GM18505 (cell line): ENCODE data around the gene CXCL1.
"Not testable (repeated sequence)": the region's sequence is repeated elsewhere in the genome, so short reads cannot be mapped to it uniquely, and the experiment has no call there.

Experiments
- ATAC-seq: cut with Tn5 transposase; IDR thresholded peaks from one replicate; pipeline ENCODE4 v1.9.1; 2021; ENCODE audit not compliant: unreplicated experiment
- POLR2A ChIP-seq: IDR thresholded peaks from 4 replicates; pipeline ENCODE4 v1.6.1; 2011; ENCODE audit warnings: borderline replicate concordance; ENCODE audit not compliant: insufficient read depth, insufficient read length; ENCODE audit errors: extremely low read depth

Gene CXCL1

GRCh38 chr4:73872316-73873108, 3.3 kb downstream of the CXCL1 start:
- no peak for TF ChIP-seq POLR2A
- ATAC-seq, result no peak

GRCh38 chr4:73874386-73874785, 5.2 kb downstream of the CXCL1 start:
- no peak for ATAC-seq
- no peak for TF ChIP-seq POLR2A

GRCh38 chr4:73875401-73875800, 6.2 kb downstream of the CXCL1 start:
- no peak for ATAC-seq
- no peak for TF ChIP-seq POLR2A

GRCh38 chr4:73883306-73883705, 14.1 kb downstream of the CXCL1 start:
- no peak for ATAC-seq
- no peak for TF ChIP-seq POLR2A

GRCh38 chr4:73885574-73886267, 16.5 kb downstream of the CXCL1 start:
- TF ChIP-seq POLR2A, result no peak
- ATAC-seq, result no peak

GRCh38 chr4:73891326-73891725, 22.1 kb downstream of the CXCL1 start:
- ATAC-seq, result no peak
- no peak for TF ChIP-seq POLR2A

- no peak for ATAC-seq
- TF ChIP-seq POLR2A, result no peak
Measured at GRCh38 chr4:73891739-73892405, 22.7 kb downstream of the CXCL1 start.

- no peak for ATAC-seq
- no peak for TF ChIP-seq POLR2A
Measured at GRCh38 chr4:73892966-73893365, 23.8 kb downstream of the CXCL1 start.

GRCh38 chr4:73894001-73894400, 24.8 kb downstream of the CXCL1 start:
- ATAC-seq, result no peak
- no peak for TF ChIP-seq POLR2A

GRCh38 chr4:73895201-73896175, 26.3 kb downstream of the CXCL1 start:
- ATAC-seq, result no peak

GRCh38 chr4:73896416-73896815, 27.2 kb downstream of the CXCL1 start:
- TF ChIP-seq POLR2A, result no peak

More at GRCh38 chr4:73895201-73896175, 26.3 kb downstream of the CXCL1 start:
- no peak for TF ChIP-seq POLR2A

GRCh38 chr4:73897380-73898136, 28.4 kb downstream of the CXCL1 start:
- TF ChIP-seq POLR2A, result no peak

More at GRCh38 chr4:73896416-73896815, 27.2 kb downstream of the CXCL1 start:
- ATAC-seq, result no peak

GRCh38 chr4:73899338-73899737, 30.1 kb downstream of the CXCL1 start:
- not testable (repeated sequence) for ATAC-seq

More at GRCh38 chr4:73897380-73898136, 28.4 kb downstream of the CXCL1 start:
- no peak for ATAC-seq
